Mucosa of descending colon (tissue), 3 donors: Measurements from ENCODE around the gene ACOT7. TPM values are rescaled to one million over a fixed set of nuclear protein-coding genes. Genes with fewer than 3 reads are reported as not detected.

Experiments
- ATAC-seq: fragments of 200-7000 bp; cut with Tn5 transposase; one replicate; pipeline ENCODE4 v1.9.1; 2020; ENCODE audit warnings: mild to moderate bottlenecking, moderate library complexity
- DNase-seq, 3 donors: peaks; one replicate each; pipeline ENCODE4 v3.0.0-alpha.2; 2020
- H3K36me3 ChIP-seq: fragments of 200-600 bp; one replicate; pipeline ENCODE4 v1.8.0; 2021; ENCODE audit warnings: low read depth, mild to moderate bottlenecking
- H3K4me1 ChIP-seq: fragments of 200-600 bp; one replicate; pipeline ENCODE4 v1.8.0; 2021; ENCODE audit warnings: low read depth, mild to moderate bottlenecking
- H3K4me3 ChIP-seq: fragments of 200-600 bp; one replicate; pipeline ENCODE4 v1.8.0; 2021; ENCODE audit warnings: mild to moderate bottlenecking
- H3K9me3 ChIP-seq: fragments of 200-600 bp; one replicate; pipeline ENCODE4 v1.8.0; 2021; ENCODE audit warnings: mild to moderate bottlenecking
- intact Hi-C, 2 donors: fragments of 100-400 bp; cut with DNase I in 1 of 2; cut with micrococcal nuclease in 1 of 2; formaldehyde crosslinking; loops; one replicate each; pipeline versions ENCODE4 v1.11.0 to v1.11.1; 2022; cut with DNase I, micrococcal nuclease
- total RNA-seq, 3 donors: library from RNA; stranded (reverse); fragmentation: NEBNext Ultra II Directional in 2 of 3; extraction: Animal tissue kit (Norgen Biotek cat#: 25700) in 2 of 3; gene quantifications; one replicate each; pipeline versions ENCODE4 v1.2.1 to v1.2.4, GENCODE V29; 2021 to 2023
- TF ChIP-seq, protein P1 (sequence below): fragments of 200-600 bp; IDR thresholded peaks from one replicate; pipeline ENCODE4 v1.8.0; 2022; ENCODE audit warnings: antibody characterized with exemption, mild to moderate bottlenecking
- donor health status: DM: no; HTN: no; CAD: no; lungs with moderate emphysema.
- donor health status: DM: no; HTN: no; CAD: no.
- donor health status: DM: no; HTN: yes; CAD: no.

Gene ACOT7
- total RNA-seq, 3 donors from 2014 or later: 37.9 to 60.1 (median 42.7) TPM

DNA sequence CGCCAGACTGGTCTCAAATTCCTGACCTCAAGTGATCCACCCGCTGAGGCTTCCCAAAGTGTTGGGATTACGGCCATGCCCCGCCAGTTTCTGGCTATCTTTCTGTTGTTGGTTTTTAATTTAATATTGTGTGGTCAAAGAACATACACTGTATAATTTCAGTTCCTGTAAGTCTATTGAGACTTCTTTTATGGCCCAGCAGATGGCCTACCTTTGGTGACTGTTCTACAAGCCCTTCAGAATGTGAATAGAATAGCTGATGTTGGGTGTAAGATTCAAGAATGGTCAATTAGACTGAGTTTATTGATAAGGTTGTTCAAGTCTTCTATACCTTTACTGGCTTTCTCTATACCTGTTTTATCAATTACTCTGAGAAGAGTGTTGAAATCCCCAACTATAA lies 15.5 kb upstream of the ACOT7 start:
- no peak overlapping the region for H3K4me3 ChIP-seq
- DNase-seq (no peak), ATAC-seq (peak; percentile 59)
- TF ChIP-seq, protein P1, sequence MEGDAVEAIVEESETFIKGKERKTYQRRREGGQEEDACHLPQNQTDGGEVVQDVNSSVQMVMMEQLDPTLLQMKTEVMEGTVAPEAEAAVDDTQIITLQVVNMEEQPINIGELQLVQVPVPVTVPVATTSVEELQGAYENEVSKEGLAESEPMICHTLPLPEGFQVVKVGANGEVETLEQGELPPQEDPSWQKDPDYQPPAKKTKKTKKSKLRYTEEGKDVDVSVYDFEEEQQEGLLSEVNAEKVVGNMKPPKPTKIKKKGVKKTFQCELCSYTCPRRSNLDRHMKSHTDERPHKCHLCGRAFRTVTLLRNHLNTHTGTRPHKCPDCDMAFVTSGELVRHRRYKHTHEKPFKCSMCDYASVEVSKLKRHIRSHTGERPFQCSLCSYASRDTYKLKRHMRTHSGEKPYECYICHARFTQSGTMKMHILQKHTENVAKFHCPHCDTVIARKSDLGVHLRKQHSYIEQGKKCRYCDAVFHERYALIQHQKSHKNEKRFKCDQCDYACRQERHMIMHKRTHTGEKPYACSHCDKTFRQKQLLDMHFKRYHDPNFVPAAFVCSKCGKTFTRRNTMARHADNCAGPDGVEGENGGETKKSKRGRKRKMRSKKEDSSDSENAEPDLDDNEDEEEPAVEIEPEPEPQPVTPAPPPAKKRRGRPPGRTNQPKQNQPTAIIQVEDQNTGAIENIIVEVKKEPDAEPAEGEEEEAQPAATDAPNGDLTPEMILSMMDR: no peak
- peaks cover 18% of the 10 kb centered on the region for H3K4me1 ChIP-seq
- no peaks in the 10 kb centered on the region for H3K36me3 ChIP-seq
- intact Hi-C loops: loop anchor here (10.0 kb wide), 3 partner anchors 54 to 164 kb away; partner anchors contain the start of gene HES3 (in 1 of the 2)
- H3K9me3 ChIP-seq: no peaks in the 10 kb centered on the region

DNA sequence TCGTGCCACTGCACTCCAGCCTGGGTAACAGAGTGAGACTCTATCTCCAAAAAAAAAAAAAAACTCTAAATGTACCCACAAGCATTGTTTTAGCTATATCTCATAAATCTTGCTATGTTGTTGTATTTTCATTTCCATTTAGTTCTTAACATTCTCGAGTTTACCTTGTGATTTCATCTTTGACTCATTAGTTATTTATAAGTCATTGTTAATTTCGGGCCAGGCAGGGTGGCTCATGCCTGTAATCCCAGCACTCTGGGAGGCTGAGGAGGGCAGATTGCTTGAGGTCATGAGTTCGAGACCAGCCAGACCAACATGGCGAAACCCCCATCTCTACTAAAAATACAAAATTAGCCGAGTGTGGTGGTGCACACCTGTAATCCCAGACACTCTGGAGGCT lies 14.5 kb upstream of the ACOT7 start:
- Histone ChIP-seq H3K4me1 (peaks cover 13% of the 10 kb centered on the region), H3K36me3 (no peaks in the 10 kb centered on the region), H3K9me3 (no peaks in the 10 kb centered on the region), H3K4me3 (no peak overlapping the region)
- intact Hi-C loops: loop anchor here (10.0 kb wide), 3 partner anchors 53 to 163 kb away; partner anchors contain the start of gene HES3 (in 1 of the 2)
- DNase-seq (no peak), ATAC-seq (no peak)
- TF ChIP-seq, protein P1: no peak

DNA sequence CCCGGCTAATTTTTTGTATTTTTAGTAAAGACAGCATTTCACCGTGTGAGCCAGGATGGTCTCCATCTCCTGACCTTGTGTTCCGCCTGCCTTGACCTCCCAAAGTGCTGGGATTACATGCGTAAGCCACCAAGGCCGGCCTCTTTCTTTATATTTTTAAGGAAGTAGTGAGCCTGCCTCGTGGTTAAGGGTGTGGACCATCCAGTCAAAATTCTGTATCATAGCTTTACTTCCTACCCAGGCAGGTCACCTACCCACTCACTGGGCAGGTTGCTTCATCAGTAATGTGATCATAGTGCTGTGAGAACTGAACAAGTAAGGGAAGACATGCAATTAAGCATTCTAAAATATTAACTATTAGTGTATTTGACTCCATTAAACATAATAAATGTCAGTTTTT lies 8.1 kb upstream of the ACOT7 start:
- ATAC-seq (peak; percentile 55), DNase-seq (peak in 1 of 3 donors; percentile 2)
- intact Hi-C loops: loop anchor here (10.0 kb wide), 3 partner anchors 47 to 157 kb away; partner anchors contain the start of gene HES3 (in 1 of the 2)
- no peaks in the 10 kb centered on the region for H3K36me3 ChIP-seq
- no peaks in the 10 kb centered on the region for H3K9me3 ChIP-seq
- TF ChIP-seq, protein P1: no peak
- H3K4me1 ChIP-seq: peaks cover 8% of the 10 kb centered on the region
- no peak overlapping the region for H3K4me3 ChIP-seq

DNA sequence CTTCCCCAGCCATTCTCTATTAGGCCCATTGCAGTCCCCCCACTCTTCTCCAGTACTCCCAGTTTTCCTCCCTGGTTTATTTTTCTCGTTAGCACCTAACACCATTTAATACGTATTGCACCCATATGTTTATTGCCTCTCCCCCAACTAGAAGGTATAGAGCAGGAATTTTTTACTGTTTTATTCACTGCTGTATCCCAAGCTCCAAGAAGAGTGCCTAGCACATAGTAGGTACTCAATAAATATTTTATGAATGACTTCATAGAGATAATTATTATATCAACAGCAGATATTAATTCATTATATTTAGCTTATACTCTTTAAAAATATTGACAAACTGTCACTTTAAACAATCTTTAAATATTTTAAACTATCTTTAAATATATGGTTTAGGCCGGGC lies 5.7 kb upstream of the ACOT7 start:
- H3K36me3 ChIP-seq: no peaks in the 10 kb centered on the region
- H3K9me3 ChIP-seq: no peaks in the 10 kb centered on the region
- DNase-seq (no peak), ATAC-seq (no peak)
- H3K4me3 ChIP-seq: no peak overlapping the region
- intact Hi-C loops: no loop called here
- TF ChIP-seq, protein P1: no peak
- H3K4me1 ChIP-seq: peaks cover 2% of the 10 kb centered on the region

DNA sequence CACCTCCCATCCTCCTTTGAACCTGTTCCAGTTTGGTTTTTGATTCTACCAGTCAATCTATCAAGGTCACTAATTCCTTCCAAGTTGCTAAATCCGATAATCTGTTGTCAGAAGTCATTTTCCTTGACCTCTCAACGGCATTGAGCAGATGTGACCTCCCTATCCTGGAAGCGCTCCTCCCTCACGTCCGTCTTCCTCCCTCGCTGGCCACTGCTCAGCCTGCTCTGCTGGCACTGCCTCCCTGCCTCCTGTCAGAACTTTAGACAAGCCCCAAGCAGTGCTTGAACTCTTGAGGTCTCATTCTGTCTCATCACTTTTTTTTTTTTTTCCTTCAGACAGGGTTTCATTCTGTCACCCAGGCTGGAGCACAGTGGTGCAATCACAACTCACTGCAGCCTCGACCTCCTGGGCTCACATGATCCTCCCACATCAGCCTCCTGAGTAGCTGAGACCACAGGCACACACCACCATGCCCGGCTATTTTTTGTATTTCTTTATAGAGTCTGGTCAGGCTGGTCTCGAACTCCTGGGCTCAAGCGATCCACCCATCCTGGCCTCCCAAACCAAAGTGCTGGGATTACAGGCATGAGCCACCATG lies 4.4 kb upstream of the ACOT7 start:
- DNase-seq (peak in 1 of 3 donors; percentile 14), ATAC-seq (no peak)
- Histone ChIP-seq H3K9me3 (no peaks in the 10 kb centered on the region), H3K4me3 (no peak overlapping the region), H3K36me3 (no peaks in the 10 kb centered on the region), H3K4me1 (peaks cover 4% of the 10 kb centered on the region)
- intact Hi-C loops: no loop called here
- TF ChIP-seq, protein P1: no peak
